HG02571 (cell line): ENCODE data around the gene SLC13A5.

Source experiments
- ATAC-seq: cut with Tn5 transposase; IDR thresholded peaks from one replicate; pipeline ENCODE4 v1.9.1; 2021; ENCODE audit warnings: mild to moderate bottlenecking, moderate library complexity; ENCODE audit not compliant: unreplicated experiment

The SLC13A5 gene

GRCh38 chr17:6639586-6640535 is 73.3 kb downstream of the SLC13A5 start:
- no peak for ATAC-seq

- no peak for ATAC-seq
Measured at GRCh38 chr17:6639014-6639585, 74.1 kb downstream of the SLC13A5 start.

- no peak for ATAC-seq
Measured at GRCh38 chr17:6638046-6638908, 74.9 kb downstream of the SLC13A5 start.

GRCh38 chr17:6637458-6637840 is 75.7 kb downstream of the SLC13A5 start:
- ATAC-seq = no peak

- ATAC-seq = no peak
Measured at GRCh38 chr17:6636616-6637457, 76.3 kb downstream of the SLC13A5 start.

- ATAC-seq = no peak
Measured at GRCh38 chr17:6636105-6636504, 77.1 kb downstream of the SLC13A5 start.
